ENCODE results near the gene SLC26A6.
A peak's percentile ranks its signal among the peaks of the same experiment; 100 is the strongest.

The SLC26A6 gene

DNA sequence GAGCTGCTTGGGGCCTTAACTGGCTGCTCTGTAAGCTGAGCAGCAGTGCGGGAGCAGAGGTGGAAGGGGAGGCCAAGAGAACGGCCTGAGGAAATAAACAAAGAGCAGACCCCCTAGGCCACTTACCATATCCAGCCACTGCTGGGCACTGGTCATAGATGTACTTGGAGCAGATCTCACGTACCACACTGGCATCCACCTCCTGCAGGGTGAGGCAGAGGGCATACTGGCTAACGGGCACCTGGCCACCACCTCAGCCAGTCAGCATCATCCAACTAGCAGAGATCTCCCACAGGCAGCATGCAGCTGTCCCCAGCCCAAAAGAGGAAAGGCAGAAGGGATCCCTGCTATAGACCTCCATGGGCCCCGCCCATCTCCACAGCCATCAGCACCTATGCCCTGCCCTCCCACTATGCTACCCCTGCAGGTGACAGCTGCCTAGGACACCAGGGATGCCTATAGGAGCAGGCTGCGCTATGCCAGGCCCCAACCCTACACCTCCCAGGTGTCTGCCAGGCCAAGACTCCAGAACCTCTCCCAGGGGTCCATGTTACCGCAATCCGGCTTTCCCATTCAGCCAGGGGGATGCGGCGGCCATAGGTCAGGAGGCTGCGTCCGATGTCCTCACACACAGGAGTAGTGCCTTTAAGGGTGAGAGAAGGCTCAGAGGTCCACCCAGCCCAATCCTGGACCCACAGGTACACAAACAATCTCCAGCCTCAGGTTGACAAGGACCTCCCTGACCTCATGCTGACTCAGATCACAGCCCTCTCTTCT is 35.6 kb downstream of the SLC26A6 start:
- no peak for DNase-seq (ENCODE audit: low spot score)

DNA sequence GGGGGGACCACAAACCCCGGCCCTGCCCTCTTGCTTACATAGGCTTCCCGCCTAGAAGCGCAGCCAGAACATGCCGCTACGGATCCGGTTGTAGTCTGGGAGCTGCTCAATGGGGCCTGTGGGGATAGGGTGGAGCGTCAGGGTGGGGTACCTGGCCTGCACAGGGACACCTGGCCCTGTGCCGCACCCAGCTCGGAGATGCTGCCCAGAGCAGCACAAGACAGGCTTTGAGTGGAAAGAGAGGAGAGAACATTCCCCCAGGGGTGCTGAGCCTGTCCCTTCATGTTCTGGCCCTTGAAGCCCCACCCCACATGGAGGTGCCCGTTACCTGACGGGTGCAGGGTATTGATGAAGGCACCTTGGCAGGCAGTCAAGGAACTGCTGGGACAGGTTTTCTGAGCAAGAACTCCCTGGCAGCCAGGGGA is 36.2 kb downstream of the SLC26A6 start:
- no peak for DNase-seq (ENCODE audit: low spot score)

GRCh38 chr3:48598323-48599076 is 36.8 kb downstream of the SLC26A6 start:
- no peak for DNase-seq (ENCODE audit: low spot score)

DNA sequence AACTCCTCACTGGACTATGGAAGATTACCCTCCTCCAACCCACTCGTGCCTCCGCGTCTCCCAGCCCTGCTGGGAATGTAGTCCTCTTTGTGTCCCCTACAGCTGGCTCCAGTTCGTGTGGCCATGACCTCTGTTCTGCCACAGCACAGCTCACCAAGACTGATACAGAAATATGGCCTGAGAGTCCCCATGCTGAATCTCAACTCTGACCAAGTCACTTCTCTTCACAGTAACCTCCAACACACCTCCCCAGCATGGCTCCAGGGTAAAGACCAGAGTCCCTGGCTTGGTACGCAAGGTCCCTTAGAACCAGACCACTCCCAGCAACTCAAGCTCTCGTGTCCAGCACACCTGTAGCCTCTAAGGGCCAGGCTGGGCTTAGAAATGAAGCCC is 37.9 kb downstream of the SLC26A6 start:
- DNase-seq (ENCODE audit: low spot score) = no peak

DNA sequence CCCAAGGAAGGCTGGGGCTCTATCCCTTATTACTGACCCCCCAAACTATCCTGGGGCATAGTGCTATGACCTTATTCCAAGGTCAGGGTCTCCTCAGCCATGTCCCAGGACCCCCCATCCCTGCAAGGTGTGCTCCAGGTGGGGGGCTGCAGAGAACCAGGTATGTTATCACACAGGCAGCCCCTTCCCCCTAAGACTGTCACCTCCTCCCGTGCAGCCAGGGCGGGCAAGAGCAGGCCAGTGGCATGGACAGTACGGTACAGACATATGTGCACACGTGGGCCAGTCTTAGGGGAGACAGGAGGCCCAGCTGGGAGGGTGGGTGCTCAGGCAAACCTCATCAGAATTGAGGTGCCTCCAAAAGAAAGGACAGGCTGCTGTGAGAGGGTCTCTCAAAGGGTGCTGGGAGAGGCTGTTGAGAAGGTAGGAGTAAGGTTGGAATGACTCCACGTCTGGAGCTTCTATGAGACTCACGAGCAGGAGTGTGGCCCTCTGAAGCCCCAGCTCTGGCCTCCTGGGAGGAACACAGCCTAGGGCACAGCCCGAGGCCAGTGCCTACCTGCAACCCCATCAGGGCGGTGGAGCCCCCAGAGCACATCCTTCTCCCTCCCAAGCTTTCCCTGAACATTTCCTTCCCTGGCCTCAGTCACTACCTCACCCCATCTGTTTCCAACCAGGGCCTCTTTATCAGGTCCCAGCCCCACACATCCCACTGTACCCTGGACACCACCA is 38.4 kb downstream of the SLC26A6 start:
- DNase-seq (ENCODE audit: low spot score) = no peak

- no peak for DNase-seq (ENCODE audit: low spot score)
These were observed 39.1 kb downstream of the SLC26A6 start for GRCh38 chr3:48596157-48596556.

DNA sequence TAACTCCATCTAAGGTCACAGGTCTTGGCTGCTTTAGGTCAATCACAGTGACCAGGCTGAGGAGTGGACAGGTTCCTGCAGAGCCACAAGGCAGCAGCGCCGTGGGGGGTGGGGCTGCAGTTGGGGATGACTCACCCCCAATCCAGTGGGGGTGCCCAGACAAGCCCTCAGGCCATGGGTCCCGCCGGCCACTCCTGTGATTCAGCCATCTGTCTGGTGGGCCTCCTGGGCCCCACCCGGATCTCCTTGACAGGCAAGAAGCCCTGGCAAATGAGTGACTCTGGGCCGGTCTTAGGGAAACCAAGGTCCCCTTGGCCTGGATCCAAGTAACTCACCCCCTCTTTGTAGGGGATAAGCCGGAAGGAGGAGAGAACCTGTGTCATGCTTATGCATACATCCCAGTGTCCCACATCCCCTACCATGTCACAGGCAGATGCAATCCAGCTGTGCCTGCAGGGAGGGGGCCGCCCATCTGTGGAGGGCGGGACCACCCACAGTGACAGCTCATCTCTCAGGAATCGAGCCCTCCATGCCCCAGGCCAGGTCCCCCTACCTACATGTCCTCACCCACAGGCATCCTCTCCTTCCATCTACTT is 39.6 kb downstream of the SLC26A6 start:
- peak; percentile 20 for DNase-seq (ENCODE audit: low spot score)

- DNase-seq (ENCODE audit: low spot score) = no peak
These were observed 40.2 kb downstream of the SLC26A6 start, which contains the start of gene COL7A1 for GRCh38 chr3:48595075-48595525. COL7A1 (minus strand) TSS chr3:48595329; CDS start chr3:48595159, 170 bp downstream.

DNA sequence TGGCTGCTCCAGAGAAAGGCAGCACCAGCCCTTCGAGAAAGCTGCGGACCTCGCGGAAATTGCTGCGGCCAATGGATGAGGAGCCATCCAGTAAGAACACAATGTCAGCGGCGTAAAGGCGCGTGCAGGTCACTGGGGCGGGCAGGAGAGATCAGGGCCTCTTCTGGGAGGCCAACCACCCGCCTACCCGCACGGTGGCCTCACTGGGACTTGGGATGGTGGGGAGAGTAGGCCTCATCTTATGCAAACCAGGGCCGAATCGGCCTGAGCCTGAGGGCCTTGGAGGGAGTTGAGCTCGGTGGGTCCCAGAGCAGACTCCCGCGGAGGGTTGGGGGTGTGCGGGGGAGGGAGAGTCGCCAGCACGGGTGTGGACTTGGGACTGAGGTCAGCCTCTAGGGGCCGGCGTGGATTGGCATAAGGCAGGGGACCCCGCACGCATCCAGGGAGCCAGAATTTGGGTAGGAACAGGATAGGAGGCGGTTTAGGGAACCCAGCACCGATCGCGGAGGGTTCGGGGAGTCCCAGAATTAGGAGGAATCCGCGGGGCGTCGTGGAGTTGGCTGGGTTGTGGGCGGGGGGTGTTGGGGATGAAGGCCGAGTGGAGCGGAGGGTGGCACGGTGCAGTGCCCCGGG is 40.7 kb downstream of the SLC26A6 start:
- DNase-seq (ENCODE audit: low spot score) = peak; percentile 29

- no peak for DNase-seq (ENCODE audit: low spot score)
These were observed 41.9 kb downstream of the SLC26A6 start for GRCh38 chr3:48593337-48593736.

DNA sequence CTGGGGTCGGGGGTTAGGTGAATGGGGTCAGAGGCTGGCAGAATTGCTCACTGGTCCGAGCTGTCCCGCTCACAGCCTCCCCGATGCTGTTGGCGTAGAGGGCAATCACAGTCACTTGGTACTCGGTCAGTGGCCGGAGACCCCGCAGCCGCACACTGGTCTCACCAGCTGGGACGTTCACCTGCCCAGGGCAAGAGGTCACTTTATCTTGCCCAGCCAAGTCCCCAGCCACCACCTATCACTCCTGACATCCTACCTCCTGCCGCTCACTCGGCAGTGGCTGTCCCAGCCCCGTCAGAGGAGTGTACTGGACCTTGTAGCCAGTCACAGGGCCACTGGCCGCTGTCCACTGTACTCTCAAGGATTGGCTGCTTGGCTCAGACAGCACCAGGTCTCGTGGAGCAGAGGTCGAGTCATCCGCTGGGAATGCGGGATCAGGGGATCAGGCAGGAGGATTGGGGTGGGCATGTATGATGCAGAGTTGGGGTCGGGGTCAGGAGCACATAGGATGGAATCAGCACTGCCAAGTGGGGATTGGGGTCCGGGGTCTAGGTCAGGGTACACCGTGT is 42.7 kb downstream of the SLC26A6 start:
- no peak for DNase-seq (ENCODE audit: low spot score)

DNA sequence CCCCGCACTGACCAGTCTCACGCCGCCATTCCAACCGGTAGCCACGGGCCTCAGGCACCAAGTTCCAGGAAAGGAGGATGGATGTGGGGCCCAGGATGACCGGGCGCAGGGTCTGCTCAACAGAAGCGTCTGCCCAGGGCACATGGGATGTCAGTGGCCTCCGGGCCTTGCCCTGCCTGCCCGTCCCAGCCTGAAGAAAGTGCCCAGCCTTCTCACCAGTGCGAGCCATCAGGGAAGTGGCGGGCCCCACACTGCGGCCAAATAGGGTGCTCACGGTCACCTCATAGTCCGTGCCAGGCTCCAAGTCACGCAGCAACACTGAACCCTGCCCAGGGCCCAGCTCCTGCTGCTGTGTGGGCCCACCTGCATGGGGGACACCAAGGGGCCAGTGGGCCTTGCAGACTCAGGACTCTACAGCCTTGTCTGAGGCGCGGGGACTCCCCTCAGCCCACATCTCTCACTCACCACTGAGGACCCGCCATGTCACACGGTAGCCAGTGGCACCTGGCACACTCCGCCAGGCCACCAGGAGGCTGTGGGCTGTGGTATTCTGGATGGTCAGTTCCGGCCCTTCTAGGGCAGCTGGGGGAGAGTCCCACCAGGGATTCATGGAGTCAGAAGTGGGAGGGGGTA is 43.3 kb downstream of the SLC26A6 start:
- DNase-seq (ENCODE audit: low spot score) = no peak

DNA sequence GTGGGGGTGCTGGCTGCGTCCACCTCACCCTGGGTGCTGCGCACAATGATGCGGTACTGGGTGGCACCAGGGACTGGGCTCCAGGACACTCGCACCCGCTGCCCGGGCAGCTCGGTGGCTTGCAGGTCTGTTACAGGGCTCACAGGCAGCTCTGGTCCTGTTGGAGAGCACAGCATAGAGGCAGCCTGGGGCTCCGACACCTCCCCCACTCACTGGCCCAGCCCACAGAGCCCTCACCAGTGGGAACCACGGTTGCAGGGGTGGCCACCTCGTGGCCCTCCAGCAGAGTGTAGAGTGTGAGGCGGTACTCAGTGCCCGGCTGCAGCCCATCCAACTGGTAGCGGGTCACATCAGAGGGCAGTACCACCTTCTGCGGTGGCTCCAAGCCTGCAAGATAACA is 43.8 kb downstream of the SLC26A6 start:
- no peak for DNase-seq (ENCODE audit: low spot score)

- no peak for DNase-seq (ENCODE audit: low spot score)
These were observed 47.0 kb downstream of the SLC26A6 start for GRCh38 chr3:48588230-48588629.

DNA sequence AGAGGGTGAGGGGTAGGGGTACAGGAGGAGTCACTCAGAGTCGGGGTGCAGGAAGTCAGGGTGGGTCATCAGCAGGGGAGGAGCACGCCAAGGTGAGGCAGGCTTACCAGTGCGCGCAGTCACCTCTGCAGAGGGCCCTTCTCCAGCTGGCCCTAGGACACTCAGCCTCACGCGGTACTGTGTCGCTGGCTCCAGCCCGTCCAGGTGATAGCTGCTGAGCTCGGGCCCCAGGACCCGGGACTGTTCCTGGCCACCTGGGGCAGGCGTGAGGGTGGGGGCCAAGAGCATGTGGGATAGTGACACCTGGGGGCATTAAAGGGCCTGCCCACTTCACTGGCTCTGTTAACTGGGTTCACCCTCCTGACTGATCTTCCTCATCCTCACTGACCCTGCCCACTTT is 47.6 kb downstream of the SLC26A6 start:
- no peak for DNase-seq (ENCODE audit: low spot score)

DNA sequence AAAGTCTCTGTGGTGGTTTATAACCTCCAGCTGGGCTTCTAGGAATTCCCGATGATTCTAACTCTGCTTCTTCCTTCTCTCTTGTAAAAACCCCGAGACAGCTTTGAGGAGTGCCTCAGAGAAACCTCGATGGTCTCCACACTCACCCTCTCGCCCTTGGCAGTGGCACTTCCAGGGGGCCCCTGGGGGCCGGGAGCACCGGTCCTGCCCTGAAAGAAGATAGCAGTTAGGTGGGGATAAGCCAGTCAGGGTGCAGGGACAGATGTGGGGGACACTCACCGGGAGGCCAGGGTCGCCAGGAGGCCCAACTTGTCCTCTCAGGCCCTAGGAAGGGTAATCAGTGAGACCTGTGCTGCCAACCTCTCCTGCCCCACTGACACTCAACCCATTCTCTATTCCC is 49.9 kb downstream of the SLC26A6 start:
- DNase-seq (ENCODE audit: low spot score) = no peak

GRCh38 chr3:48584836-48585235 is 50.4 kb downstream of the SLC26A6 start:
- DNase-seq (ENCODE audit: low spot score) = no peak

DNA sequence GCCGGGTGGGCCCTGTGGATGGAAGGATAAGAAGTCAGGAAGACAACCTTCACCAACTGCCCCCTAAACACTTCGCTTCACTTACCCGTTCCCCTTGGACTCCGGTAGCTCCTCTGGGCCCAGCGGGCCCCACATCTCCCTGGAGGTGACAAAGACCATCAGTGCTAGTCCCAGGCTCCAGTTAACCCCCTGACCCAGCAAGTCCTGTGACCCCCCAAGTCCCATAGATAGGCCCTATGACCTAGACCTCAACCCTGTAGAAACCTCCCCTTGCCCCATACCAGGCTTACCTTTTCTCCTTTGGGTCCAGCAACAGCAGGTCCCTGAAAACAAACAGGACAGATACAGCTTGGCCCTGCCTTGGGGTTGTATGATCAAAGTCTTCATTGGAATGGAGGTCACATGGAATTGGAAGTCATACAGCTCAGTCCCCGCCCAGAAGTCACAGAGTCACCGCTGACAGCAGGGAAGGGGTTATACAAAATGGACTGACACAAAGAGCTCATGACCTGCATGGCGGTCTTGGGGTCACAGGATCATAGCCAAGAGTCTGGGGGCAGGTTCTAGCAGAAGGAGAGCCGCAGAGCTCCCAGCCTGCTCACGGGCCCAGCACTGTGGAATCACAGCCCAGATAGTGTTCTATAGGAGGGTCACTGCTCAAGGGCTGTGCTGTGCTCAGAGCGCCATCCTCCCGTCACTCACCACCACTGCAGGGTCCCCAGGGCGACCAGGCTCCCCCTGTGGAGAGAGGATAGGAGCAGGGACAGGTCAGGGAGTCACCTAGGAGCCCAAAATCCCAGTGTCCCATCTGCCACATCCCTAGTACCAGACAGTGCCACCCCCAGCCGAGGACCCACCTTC is 53.4 kb downstream of the SLC26A6 start:
- DNase-seq (ENCODE audit: low spot score) = no peak

DNA sequence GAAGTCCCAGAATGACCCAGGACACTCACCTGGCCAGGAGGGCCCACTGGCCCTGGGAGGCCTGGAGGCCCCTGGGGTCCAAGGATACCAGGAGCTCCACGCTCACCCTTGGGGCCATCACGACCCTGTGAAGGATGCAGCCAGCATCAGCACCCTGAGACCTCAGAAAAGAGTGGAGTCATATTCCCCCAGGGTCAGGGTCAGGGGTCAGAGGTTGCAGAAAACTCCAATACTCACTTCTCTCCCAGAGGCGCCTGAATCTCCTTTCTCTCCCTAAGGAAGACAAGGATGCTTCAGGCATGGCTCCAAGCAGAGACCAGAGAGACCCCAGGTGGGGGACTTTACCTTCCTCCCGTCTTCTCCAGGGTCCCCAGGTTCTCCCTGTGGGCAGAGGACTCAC is 58.6 kb downstream of the SLC26A6 start:
- DNase-seq (ENCODE audit: low spot score) = no peak

Measured in SK-N-DZ (cell line).